Measurements from ENCODE around the gene ITPR2. TPM values are rescaled to one million over a fixed set of nuclear protein-coding genes. Genes with fewer than 3 reads are reported as not detected.

ITPR2 gene
- total RNA-seq = 10 to 100 TPM; 44.3 to 55.5 TPM

GRCh38 chr12:26832822-26833742 is at the start of gene ITPR2:
TSS of gene ITPR2 (minus strand) at chr12:26833194. CDS start at chr12:26832781, 413 bp downstream.
- H3K36me3 Mint-ChIP-seq (ENCODE audit: insufficient read depth in 2 of 2) = peaks cover 1 to 6% of the 10 kb centered on the region in 2 donors
- H3K27ac Mint-ChIP-seq = peak within 1 kb of the TSS; percentile 96
- no peaks in the 10 kb centered on the region for H3K9me3 Mint-ChIP-seq
- no peaks in the 10 kb centered on the region for H3K27me3 Mint-ChIP-seq (ENCODE audit: low read depth)
- peaks cover 46% of the 10 kb centered on the region for H3K4me1 Mint-ChIP-seq (ENCODE audit: low read depth)
- peak within 1 kb of the TSS; percentile 95 to 98 for H3K4me3 Mint-ChIP-seq
- peak; percentile 94 to 96 for DNase-seq
- peak; percentile 90 to 92 for ATAC-seq (replicated peaks in 1 of 2)

DNA sequence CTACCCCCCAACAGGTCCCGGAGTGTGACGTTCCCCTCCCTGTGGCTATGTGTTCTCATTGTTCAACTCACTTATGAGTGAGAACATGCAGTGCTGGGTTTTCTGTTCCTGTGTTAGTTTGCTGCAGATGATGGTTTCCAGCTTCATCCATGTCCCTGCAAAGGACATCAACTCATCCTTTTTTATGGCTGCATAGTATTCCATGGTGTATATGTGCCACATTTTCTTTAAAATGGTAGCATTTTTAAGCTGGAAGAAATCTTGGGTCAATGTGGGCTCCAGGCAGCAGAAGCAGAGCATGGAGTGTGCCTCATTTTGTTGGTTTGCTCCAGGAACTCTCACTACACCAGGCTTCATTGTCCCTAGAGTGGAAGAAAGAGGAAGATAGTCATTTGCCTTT is 47.6 kb upstream of the ITPR2 start:
- no peak for DNase-seq
- Mint-ChIP-seq H3K27me3 (ENCODE audit: low read depth) (peaks cover 16% of the 10 kb centered on the region), H3K27ac (no peak overlapping the region), H3K9me3 (no peaks in the 10 kb centered on the region), H3K4me3 (no peak overlapping the region), H3K4me1 (ENCODE audit: low read depth) (peaks cover 14% of the 10 kb centered on the region), H3K36me3 (ENCODE audit: insufficient read depth in 2 of 2) (peaks cover 0 to 2% of the 10 kb centered on the region in 2 donors)
- no peak for ATAC-seq (replicated peaks in 1 of 2)

GRCh38 chr12:26878661-26879119 is 45.7 kb upstream of the ITPR2 start:
- Mint-ChIP-seq H3K27ac (no peak overlapping the region), H3K36me3 (ENCODE audit: insufficient read depth in 2 of 2) (peaks cover 0 to 2% of the 10 kb centered on the region in 2 donors), H3K4me1 (ENCODE audit: low read depth) (no peaks in the 10 kb centered on the region), H3K9me3 (no peaks in the 10 kb centered on the region), H3K27me3 (ENCODE audit: low read depth) (peaks cover 13% of the 10 kb centered on the region), H3K4me3 (no peak overlapping the region)
- ATAC-seq (replicated peaks in 1 of 2) (no peak), DNase-seq (no peak)

DNA sequence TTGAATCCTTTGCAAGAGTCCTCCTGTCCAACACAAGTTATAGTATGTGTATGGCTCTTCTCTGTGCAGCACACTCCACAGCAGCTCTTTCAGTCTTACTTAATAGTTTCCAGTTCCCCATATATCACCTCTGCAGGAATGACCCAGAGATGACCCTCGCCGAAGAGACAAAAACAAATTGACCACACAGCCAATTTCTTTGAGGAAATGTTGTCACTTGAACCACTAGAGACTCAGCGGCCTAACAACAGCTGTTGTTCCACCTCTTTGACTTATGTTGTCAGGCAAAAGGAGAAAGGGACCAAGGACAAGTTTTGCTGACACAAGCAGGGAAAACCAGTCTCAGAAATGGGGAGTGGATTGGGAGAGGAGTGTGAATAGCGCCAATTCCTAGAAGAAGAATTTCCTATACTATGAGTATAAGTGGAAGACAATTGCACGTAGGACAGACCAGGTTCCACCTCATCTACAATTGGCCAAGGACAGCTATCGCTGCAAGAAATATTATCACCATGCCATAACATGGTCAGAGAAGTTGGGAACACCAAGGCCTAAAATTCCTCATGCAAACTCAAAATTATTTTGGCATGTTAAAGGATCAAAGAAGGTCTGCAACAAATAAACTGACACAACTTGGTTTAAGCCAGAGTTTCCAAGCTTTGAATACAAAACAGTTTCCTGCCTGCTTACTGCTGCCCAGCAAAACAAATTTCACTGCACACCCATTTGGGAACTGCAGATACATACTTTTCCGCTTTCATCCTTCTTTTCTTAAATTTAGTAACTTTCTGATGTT is 41.7 kb upstream of the ITPR2 start:
- Mint-ChIP-seq H3K4me3 (no peak overlapping the region), H3K27ac (no peak overlapping the region), H3K4me1 (ENCODE audit: low read depth) (peaks cover 12% of the 10 kb centered on the region), H3K36me3 (ENCODE audit: insufficient read depth in 2 of 2) (no peaks in the 10 kb centered on the region), H3K27me3 (ENCODE audit: low read depth) (peaks cover 9% of the 10 kb centered on the region), H3K9me3 (no peaks in the 10 kb centered on the region)
- DNase-seq (no peak), ATAC-seq (replicated peaks in 1 of 2) (no peak)

- no peaks in the 10 kb centered on the region for H3K9me3 Mint-ChIP-seq
- peaks cover 18% of the 10 kb centered on the region for H3K4me1 Mint-ChIP-seq (ENCODE audit: low read depth)
- H3K4me3 Mint-ChIP-seq = no peak overlapping the region
- ATAC-seq (replicated peaks in 1 of 2) (no peak), DNase-seq (no peak)
- H3K27ac Mint-ChIP-seq = no peak overlapping the region
- peaks cover 10% of the 10 kb centered on the region for H3K27me3 Mint-ChIP-seq (ENCODE audit: low read depth)
- no peaks in the 10 kb centered on the region for H3K36me3 Mint-ChIP-seq (ENCODE audit: insufficient read depth in 2 of 2)
Observed at GRCh38 chr12:26872625-26873024, 39.6 kb upstream of the ITPR2 start.

GRCh38 chr12:26871985-26872384 is 39.0 kb upstream of the ITPR2 start:
- Mint-ChIP-seq H3K36me3 (ENCODE audit: insufficient read depth in 2 of 2) (no peaks in the 10 kb centered on the region), H3K27ac (no peak overlapping the region), H3K4me1 (ENCODE audit: low read depth) (peaks cover 24% of the 10 kb centered on the region), H3K4me3 (no peak overlapping the region), H3K27me3 (ENCODE audit: low read depth) (peaks cover 10% of the 10 kb centered on the region), H3K9me3 (no peaks in the 10 kb centered on the region)
- no peak for DNase-seq
- ATAC-seq (replicated peaks in 1 of 2) = no peak

DNA sequence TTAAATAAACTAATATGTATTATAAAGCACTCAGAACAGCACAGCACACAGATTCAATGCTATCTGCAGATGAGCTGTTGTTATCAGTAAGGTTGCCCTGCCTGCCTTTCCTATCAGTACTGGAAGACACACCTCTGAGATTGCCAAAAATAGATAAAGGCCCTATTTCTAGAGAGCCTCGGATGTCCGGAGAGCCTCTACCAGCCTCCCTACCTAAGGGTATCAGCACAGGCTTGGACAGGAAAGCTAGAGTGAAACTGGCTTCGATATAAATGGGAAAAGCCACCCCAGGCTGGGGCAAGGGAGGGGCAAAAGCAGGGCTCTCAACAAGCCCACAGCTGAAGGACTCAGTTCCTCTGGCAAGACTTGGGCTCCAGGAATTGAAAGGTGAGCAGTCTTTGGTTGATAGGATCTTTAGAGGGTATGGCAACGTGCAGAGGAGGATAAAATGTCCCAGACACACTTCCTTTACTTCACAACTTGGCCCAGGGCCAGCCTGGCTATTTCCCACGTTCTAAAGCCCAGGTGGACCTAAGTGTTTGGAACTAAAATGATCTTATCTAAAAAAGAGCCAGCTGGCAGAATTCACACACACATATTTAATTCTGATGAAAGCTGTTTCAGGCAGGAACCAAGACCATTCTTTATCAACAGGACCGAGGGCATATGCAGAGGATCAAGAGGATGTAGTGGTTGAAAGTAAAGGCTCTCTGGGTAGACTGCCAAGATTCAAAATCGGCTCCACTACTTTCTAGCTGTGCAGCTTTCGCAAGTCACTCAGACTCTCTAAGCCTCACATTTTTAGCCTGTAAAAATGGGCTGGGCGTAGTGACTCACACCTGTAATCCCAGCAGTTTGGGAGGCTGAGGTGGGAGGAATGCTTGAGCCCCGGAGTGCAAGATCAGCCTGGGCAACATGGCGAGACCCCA is 37.8 kb upstream of the ITPR2 start:
- DNase-seq (no peak), ATAC-seq (replicated peaks in 1 of 2) (no peak)
- peaks cover 10% of the 10 kb centered on the region for H3K27me3 Mint-ChIP-seq (ENCODE audit: low read depth)
- peaks cover 34% of the 10 kb centered on the region for H3K4me1 Mint-ChIP-seq (ENCODE audit: low read depth)
- H3K27ac Mint-ChIP-seq = no peak overlapping the region
- no peaks in the 10 kb centered on the region for H3K36me3 Mint-ChIP-seq (ENCODE audit: insufficient read depth in 2 of 2)
- no peak overlapping the region for H3K4me3 Mint-ChIP-seq
- no peaks in the 10 kb centered on the region for H3K9me3 Mint-ChIP-seq

DNA sequence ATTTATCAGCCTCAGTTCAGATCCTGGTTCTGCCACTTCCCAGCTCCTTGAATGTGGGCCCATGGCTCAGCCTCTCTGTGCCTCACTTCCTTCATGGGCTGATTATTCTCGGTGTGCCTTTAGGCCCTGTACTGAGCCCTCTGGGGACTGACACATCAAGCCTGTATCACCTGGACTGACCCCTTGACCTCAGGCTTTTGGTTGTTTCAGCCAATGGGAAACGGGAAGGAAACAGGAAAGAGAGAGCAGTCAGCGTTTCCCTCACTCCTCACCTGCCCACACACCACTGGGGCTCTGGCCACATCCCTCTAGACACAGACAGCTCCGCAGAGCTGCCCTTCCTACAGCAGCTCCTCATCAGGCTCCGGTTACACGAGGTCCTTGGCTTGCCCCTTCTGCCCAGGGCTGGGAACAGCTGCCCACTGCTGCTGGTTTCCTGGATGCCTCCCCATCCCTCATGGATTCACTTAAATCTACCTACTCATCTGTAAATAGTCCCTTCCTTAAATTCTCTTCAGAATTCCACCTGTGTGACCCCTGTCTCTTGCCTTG is 37.0 kb upstream of the ITPR2 start:
- Mint-ChIP-seq H3K27ac (no peak overlapping the region), H3K9me3 (no peaks in the 10 kb centered on the region), H3K36me3 (ENCODE audit: insufficient read depth in 2 of 2) (no peaks in the 10 kb centered on the region), H3K4me3 (no peak overlapping the region), H3K27me3 (ENCODE audit: low read depth) (peaks cover 17% of the 10 kb centered on the region), H3K4me1 (ENCODE audit: low read depth) (peaks cover 41% of the 10 kb centered on the region)
- ATAC-seq (replicated peaks in 1 of 2) (no peak), DNase-seq (no peak)

- Mint-ChIP-seq H3K27ac (no peak overlapping the region), H3K27me3 (ENCODE audit: low read depth) (peaks cover 17% of the 10 kb centered on the region), H3K4me1 (ENCODE audit: low read depth) (peaks cover 41% of the 10 kb centered on the region), H3K36me3 (ENCODE audit: insufficient read depth in 2 of 2) (no peaks in the 10 kb centered on the region), H3K4me3 (no peak overlapping the region), H3K9me3 (no peaks in the 10 kb centered on the region)
- DNase-seq = no peak
- ATAC-seq (replicated peaks in 1 of 2) = no peak
Observed at GRCh38 chr12:26869104-26869494, 36.1 kb upstream of the ITPR2 start.

DNA sequence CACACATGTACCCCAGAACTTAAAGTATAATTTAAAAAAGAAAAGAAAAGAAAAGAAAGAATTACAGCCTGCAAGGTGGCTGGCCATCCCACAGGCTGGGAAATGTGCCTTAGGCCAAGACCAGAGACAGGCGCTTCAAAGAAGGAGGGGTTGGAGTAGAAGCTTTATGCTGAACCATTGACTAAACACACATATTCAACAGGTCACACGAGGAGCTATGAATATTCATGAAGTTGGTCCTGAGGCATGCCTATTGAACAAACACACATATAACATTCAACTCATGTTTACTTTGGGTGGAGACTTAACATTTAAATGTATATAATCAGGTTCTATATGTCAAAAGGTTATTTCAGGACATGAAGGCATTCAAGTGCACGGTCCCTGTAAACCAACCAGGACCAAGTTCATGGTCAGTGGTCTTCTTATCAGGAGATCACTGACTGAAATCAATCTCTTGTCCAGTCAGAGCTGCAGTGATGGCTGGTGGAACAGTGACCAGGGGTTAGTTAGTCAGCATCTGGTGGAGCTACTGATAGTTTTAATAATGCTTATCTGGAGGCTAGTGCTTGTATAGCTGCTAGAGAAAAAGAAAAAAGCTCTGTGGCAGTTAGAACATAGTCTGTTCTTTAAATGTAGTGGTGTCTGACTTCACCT is 35.6 kb upstream of the ITPR2 start:
- H3K27ac Mint-ChIP-seq = no peak overlapping the region
- no peaks in the 10 kb centered on the region for H3K9me3 Mint-ChIP-seq
- H3K36me3 Mint-ChIP-seq (ENCODE audit: insufficient read depth in 2 of 2) = no peaks in the 10 kb centered on the region
- ATAC-seq (replicated peaks in 1 of 2) (no peak), DNase-seq (no peak)
- peaks cover 17% of the 10 kb centered on the region for H3K27me3 Mint-ChIP-seq (ENCODE audit: low read depth)
- H3K4me1 Mint-ChIP-seq (ENCODE audit: low read depth) = peaks cover 41% of the 10 kb centered on the region
- no peak overlapping the region for H3K4me3 Mint-ChIP-seq

- DNase-seq (no peak), ATAC-seq (replicated peaks in 1 of 2) (peak; percentile 85)
- Mint-ChIP-seq H3K27me3 (ENCODE audit: low read depth) (peaks cover 17% of the 10 kb centered on the region), H3K9me3 (no peaks in the 10 kb centered on the region), H3K27ac (peak overlapping the region; percentile 11), H3K4me1 (ENCODE audit: low read depth) (peaks cover 41% of the 10 kb centered on the region), H3K36me3 (ENCODE audit: insufficient read depth in 2 of 2) (no peaks in the 10 kb centered on the region), H3K4me3 (peak overlapping the region in 1 of 2 donors; percentile 52)
Observed at GRCh38 chr12:26867080-26867479, 34.1 kb upstream of the ITPR2 start.

DNA sequence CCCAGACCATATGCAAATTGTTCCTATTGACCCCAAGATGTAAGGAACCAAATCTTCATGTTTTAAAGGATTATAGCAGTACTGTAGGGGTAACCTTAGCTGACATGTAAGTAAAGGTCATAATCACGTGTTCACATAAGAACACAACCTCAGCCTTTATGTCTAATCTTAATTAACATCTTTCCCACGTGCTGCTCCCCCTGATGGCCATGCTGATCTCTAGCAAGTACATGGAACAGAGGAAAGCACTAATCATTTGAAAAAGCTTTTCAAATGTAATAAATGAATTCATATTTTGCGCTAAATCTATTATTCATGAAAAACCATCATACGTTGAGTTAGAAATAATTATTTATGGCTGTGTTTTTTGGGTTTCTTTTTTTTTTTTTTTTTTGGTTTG is 30.5 kb upstream of the ITPR2 start:
- Mint-ChIP-seq H3K36me3 (ENCODE audit: insufficient read depth in 2 of 2) (no peaks in the 10 kb centered on the region), H3K4me3 (no peak overlapping the region), H3K27me3 (ENCODE audit: low read depth) (peaks cover 7% of the 10 kb centered on the region), H3K4me1 (ENCODE audit: low read depth) (peaks cover 29% of the 10 kb centered on the region), H3K27ac (no peak overlapping the region), H3K9me3 (no peaks in the 10 kb centered on the region)
- ATAC-seq (replicated peaks in 1 of 2) (no peak), DNase-seq (no peak)
